CD4-positive, alpha-beta T cell treated with Interferon gamma for 1 hour (primary cell): ENCODE data around the gene TICRR.

Source experiments
- DNase-seq: peaks from one replicate; pipeline ENCODE4 v3.0.0-alpha.2; 2020

TICRR gene

DNA sequence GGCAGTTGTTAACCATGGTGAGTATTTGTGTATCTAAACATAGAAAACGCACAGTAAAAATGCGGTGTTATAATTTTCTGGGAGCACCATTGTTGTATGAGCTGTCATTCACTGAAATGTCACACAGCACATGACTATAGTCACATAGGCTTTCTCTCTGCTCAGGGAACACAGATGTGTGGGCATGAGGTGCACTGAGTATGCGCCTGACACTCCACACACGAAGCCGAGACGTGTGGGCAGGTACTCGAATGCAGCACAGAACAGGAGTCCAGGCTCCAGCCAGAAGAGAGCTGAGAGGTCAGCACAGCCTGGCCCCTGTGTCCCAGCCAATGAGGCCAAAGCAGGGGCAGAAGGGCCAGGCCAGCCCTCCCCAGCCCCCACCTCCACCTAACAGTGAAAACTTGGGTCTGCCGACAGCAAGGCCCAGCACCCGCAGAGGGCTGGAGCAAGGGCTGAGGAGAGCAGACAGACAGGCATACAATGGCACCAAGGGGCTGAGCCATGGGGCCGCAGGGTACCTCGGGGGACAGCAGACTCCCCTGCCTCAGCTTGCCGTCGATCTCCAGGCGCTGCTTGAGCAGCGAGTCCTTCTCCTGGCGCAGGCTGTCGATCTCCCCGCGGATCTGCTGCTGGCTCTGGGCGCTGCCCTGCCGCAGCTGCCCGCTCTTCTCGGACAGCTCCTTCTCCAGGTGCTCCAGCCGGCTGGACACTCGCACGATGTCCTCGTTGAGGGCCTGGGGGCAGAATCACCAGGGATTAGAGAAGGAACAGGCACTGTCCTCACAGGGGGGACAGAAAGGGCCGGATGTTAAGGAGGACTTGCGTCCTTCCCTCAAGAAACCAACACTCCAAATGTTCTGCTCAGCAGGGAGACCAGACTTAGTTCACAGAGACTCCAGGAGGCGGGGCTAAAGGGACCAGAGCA lies 56.0 kb downstream of the TICRR start:
- DNase-seq = no peak

DNA sequence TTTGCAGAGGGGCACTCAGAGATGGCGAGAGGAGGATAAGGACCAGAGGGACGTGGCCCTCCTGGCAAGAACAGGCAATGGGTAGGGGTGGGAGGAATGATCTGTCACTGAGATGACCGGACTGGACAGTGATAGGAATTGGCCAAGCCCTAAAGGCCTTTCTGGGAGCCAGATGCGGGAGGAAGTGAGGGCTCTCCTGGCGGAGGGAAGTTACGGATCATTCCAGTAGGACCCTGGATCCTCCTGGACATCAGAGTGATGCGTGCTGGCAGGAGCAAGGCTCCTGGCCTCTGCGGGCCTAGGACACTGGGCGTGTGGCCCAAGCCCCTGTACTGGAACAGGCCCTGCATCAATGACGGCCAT lies 56.6 kb downstream of the TICRR start:
- DNase-seq = no peak

DNA sequence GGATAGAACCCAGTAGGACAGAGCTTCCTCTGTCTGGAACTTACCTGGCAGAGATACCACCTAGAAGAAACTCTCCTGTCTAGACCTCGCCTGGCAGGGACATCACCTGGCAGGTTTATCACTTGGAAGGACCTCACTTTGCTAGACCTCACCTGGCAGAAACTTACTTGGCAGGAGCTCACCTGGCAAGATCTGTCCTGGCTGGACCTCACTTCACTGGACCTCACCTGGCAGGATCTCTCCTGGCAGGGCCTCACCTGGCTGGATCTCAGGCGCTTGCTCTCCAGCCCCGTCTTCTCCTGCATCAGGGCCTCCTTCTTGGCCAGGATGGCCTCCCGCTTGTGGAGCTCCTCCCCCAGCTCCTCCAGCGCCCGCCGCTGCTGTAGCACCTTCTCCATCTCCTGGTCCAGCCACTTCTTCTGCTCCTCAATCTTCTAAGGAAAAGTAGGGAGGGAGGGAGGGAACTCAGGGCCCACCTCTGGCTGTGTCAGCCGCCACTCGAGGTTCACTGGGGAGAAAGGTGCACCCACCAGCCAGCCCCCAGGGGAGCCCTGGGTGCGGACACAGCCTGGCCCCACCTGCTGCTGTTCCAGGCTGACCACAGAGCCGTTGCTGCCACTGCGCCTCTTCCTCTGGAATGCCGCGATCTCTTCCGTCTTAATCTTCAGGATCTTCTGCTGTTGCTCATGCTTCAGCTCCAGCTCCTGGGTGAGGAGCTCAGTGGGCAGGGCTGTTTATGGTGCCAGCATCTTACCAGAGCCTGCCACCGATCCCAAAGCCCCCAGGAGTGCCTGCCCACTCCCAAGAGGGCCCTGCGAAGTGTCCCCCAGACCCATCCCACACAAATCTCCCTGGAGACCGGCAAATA lies 57.5 kb downstream of the TICRR start:
- DNase-seq = no peak

DNA sequence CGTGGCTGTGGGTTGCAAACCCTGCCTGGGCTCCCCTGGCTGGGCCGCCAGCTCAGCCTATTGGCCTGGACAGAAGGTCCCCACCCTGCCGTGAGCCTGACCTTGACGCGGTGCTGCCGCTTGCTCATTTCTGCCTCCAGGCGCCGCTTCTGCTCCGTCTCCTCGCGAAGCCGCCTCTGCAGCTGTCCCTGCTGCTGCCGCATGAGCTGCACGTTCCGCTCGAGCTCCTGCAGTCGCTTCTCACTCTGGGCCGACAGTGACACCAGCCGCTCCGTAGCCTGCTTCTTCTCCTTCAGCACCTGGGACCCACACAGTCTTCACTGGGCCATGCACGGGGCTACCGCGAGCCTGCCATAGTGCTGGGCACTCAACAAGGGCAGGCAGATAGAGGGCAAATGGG lies 58.3 kb downstream of the TICRR start:
- no peak for DNase-seq

DNA sequence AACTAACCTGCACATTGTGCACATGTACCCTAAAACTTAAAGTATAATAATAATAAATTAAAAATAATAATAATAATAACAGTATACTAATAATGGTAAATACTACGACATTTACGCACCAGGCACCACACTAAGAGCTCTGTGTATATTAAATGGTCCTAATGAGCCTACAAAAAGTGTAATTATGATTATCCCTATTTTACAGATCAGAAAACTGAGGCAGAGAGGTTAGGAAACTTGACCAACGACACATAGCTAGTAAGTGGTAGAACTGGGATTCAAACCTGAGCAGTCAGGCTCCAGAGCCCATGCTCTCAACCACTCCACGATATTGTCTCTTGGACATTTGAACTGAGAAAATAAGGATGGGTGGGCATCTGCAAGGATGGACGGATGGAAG lies 65.0 kb downstream of the TICRR start:
- no peak for DNase-seq

DNA sequence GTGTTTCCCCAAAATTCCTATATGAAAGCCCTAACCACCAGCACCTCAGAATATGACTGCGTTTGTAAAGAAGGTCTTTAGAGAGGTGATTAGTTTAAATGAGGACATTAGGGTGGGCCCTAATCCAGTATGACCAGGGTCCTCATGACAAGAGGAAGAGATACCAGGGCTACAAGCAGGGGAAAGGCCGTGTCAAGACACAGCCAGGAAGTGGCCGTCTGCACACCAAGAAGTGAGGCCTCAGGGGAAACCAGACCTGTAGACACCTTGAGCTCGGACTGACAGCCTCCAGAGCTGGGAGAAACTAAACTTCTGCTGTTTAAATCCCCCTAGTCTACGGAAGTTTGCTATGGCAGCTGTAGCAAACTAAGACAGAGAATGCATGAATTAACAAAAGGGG lies 65.8 kb downstream of the TICRR start:
- no peak for DNase-seq

DNA sequence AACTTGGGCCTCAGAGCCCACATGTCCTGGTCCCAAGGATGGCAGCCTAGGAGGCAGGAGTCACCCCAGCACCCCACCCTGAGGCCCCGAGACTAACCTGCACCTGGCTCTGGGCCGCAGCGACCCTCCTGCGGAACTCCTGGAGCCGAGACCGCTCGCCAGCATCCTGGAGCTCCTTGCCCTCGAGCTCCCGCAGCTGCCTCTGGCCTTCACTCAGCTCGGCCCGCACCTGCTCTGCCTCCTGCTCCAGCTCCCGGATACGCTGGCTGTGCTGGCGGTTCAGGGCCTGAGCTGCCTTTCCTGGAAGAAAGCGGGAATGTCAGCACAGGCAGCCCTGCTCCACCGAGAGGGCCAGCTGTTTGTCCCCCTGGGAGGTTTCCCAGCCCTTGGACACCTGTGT lies 66.8 kb downstream of the TICRR start:
- no peak for DNase-seq

DNA sequence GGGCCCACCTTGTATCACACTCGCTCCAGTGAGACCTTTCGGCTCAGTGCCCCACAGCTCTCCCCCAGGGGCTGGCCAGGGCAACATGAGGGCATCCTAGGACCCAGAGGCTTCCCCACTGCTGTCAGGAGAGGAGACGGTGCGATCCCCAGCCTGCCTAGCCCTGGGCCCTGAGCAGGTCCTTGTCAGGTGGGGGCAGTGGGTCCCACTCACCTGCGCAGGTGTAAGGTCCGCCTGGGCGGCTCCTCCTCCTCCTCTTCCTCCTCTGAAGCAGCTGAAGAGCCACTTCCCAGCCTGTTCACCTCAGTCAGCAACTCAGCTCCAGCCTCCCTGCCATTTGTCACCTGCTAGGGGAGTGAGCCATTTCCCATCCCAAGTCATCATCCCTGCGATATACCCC lies 70.4 kb downstream of the TICRR start:
- DNase-seq = no peak

DNA sequence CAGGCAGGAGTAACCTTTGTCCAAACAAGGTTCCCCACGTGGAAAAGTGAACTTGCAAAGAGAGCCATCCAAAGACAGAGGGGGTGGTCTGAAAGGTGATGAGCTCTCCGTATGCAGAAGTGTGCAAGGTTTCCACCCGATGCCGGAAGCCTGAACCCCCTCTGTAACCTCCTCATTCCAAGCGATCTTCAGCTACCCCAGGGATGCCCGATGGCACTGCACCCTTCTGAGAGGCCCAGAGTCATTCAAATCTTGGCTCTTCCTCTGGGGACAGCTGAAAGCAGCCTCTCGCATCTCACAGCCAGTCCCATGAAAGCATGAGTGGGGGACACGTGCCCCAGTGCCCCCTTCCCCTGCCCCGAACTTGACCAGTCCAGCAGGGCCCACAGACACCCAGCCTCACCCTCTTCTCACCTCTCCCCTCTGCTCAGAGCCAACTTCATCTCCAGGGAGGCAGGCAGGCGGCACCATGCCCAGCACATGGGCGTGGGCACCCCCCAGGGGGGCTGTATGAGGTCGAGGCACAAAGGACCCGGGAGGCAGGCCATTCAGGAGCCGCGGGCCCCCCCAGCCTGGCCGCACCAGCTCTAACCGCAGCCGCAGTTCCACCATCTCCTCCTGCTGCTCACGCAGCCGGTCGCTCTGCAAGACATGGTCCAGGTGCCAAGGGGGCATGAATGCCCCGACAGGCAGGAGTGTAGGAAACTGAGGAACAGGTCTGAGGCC lies 71.3 kb downstream of the TICRR start:
- no peak for DNase-seq

DNA sequence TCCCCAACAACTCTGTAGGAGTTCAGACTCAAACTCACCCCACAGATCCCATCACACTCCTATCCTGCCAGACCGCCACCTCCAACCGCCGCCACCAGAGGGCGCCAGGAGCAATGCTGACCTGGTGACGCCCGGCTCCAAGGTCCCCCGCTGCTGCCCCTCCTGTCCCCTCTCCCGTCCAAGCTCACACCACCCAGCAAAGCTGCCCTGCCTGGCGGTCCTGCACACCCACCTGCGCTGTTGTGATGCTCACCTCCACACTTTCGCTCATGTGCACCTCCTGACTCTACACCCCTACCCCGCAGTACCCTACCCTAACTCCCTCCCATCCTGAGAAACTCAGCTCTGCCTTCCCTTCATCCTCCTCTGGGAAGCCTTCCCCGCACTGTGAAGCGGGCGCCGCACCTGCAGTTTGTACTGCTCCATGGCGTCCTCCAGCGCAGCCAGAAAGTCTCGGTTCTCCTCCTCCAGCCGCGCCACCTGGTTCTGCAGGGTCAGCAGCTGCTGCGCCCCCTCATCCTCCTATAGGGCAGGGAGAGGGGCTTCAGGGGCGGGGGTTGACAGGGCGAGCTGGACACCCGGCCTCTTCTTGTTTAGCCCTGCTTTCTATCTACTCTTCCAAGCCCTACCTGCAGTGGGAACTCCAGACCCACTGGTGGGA lies 72.1 kb downstream of the TICRR start:
- peak; percentile 22 for DNase-seq

DNA sequence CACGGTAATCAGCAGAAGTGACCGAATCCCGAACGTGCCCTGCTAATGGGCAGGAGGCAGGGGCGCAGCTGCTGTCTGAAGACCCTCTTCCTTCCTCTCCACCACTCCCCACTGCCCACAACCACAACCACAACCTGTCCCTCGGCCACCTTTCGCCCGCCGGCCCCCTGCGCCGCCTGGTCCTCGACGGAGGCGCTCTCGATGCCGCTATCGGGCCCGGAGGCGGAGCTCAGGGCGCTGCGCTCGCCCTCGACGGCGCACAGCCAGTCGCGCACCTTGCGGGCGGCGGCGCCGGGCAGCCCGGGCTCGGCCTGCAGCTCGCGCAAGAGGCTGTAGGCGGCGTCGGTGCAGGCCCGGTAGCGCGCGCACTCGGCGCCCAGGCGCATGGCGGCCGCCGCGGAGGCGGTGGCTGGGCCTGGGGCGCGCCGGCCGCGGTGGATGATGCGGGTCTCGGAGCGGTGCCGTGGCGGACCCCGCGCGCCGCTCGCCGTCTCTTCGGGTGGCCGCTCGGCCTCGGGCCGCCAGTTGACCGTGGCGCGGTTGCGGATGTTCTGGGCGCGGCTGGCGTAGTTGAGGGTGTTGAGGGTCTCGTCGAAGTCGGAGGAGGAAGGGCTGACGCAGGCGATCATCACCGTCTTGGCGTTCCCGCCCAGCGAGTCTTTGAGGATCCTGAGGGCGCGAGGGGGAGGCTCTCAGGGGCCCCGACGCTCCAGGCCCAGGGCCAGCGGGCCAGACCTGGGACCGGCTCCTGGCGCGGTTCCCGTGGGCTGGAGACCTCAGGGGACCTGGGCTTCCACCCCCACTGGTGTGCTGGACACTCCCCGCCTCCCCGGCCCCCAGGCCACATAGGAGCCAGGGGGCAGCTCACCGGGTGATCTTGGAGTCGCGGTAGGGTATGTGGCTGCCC lies 73.1 kb downstream of the TICRR start:
- DNase-seq = no peak

DNA sequence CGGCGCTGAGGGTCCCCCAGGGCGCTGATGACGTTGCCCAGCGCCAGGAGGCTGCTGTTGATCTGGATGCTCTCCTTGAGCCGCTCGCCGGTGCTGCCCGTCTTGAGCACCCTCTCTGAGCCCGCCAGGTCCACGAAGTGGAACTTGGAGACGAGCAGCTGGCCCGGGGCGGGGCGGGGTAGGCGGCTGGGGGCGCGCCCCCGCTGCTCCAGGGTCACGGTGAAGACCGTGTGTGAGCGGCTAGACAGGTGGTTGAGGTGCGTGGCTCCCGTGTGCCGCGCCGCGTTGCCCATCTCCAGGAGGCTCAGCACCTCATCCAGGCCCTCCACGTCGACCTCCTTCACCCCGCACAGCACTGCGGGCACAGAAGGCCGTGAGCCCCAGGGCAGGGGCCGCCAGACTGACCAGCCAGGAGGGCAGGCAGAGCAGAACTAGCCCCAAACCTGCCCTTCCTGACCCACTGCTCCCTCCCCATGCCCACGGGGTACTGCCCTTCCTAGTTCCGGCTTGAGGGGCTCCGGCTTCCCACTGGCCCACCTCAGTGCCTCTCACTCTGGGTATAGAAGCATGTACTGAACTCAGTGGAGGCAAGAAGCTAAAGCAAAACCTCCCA lies 73.8 kb downstream of the TICRR start:
- no peak for DNase-seq

DNA sequence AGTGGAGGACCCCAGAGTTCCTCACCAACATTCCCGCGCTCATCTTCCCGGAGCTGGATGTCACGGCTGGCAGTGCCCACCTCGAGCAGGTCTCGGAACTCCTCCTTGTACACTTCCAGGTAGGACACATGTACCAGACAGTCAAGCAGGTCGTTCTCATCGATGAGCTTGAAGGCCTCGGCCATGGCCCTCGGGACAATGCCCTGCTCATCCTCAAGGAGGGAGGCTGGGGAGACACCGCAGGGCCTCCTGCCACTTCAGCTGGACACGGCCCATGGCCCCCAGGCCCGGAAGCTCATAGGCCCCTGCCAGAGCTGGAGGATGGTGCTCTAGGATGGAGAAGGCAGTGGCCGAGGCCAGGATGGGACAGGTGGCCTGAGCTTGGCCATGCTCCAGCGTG lies 74.4 kb downstream of the TICRR start:
- DNase-seq = no peak

DNA sequence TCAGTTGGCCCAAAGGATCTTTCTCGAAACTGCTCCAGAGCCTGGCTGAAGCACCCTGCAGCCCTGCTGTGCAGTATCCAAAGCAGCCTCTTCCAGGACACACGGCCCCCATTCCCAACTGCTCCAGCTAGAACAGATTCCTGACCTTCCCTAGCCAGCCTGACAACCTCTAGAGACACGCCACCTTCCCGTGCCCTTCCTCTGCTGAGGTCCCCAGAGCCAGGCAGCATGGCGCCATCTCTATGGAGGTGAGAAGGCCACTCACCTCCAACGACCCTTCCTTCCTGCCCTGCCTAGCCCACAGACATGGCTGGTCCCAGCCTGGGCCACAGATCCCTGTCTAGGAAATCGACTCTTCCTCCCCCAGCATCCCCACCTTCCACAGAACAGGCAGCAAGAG lies 76.9 kb downstream of the TICRR start:
- no peak for DNase-seq

DNA sequence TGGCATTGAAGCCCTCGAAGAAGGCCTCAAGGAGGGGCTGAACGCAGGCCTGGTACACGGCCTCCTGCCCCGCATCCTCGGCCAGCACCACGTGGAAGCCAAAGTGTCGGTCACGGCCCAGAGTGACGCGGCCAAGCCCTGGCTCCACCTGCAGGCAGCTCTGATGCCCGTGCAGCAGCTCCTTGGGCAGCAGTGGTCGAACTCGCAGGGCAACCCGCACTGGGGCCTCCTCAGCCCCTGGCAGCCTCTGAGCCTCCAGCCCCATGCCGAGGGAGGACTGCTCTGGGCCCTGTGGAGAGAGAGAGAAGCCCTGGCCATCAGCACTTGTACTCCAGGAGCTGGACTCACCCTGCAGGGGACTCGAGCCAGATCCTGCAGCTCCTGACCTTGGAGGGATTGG lies 77.4 kb downstream of the TICRR start:
- DNase-seq = no peak

DNA sequence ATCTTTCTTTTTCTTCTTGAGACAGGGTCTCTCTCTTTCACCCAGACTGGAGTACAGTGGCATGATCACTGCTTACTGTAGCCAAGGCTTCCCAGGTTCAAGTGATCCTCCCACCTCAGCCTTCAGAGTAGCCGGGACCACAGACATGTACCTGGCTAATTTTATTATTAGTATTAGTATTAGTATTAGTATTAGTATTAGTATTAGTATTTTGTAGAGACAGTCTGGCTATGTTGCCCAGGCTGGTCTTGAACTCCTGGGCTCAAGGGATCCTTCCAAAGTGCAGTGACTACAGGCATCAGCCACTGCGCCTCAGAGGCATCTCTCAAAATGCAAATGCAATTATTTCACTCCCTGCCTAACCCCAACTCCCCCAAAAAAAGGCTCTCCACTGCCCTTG lies 78.3 kb downstream of the TICRR start:
- DNase-seq = no peak

DNA sequence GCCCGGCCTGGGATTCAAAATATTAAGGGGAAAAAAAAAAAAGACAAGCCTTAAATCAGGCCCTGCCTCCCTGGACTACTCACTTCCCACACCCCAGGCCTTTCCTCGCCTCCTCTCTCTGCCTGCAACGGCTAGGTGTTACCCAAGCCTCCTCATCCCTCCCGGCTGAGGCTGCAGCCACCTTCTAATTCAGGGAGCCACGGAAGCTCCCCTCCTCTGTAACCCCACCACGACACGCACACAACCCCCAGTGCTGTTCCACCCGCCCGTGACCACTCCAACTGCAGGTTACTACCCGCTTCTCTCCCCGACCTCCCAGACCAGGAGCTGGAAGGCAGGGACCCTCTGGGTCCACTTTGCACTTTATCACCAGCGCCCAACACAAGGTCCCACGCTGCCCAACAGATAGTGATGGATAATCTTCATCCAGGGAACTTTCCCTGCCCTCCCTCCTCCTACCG lies 79.1 kb downstream of the TICRR start:
- no peak for DNase-seq

DNA sequence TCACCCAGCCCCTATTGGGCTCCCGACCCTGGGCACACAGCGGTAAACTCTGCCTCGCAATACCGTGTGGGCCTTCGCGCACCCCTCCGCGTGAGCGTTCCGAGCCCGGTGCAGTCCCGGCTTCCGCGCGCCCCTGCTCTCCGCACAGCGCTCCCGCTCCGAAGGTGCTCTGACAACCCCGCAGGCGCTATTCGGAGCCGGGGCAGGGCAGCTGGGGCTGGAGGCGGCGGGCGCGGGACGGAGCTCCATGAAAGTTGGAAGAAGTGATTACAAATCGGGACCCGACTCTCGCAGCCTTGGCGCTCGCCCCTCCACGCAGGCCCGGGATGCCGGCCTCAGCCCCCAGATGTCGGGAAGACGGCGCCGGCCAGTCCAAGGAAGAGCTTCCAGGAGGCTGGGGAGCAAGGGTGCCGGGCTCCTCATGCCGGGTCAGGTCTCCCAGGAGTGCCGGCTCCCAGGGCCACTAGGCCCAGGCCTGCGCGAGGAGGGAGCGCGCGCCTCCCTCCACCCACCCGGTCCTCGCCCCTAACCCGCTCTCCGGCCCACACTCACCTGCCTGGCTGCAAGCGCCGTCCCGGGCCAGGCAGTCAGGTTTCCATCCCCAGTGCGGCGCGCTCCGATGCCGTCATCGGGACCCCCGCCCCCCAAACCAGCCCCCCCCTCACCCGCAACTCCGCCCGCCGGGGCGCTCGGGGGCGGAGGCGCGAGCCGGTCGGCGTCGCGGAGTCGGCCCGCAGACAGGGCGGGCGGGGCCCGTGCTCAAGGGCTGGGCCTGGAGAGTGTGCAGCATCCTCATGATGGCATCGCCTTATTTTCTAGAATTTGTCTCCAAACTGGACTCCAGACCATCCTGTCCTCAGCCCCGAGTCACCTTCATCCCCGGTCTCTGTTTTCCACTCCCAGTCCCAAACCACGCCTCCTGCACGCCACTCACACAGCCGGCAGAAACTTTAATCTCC lies 79.9 kb downstream of the TICRR start, which contains the start of gene KIF7:
TSS of gene KIF7 (minus strand) at position 621 of the 959 bp plus-strand sequence. CDS start 2,537 bp downstream, outside the sequence.
- no peak for DNase-seq

DNA sequence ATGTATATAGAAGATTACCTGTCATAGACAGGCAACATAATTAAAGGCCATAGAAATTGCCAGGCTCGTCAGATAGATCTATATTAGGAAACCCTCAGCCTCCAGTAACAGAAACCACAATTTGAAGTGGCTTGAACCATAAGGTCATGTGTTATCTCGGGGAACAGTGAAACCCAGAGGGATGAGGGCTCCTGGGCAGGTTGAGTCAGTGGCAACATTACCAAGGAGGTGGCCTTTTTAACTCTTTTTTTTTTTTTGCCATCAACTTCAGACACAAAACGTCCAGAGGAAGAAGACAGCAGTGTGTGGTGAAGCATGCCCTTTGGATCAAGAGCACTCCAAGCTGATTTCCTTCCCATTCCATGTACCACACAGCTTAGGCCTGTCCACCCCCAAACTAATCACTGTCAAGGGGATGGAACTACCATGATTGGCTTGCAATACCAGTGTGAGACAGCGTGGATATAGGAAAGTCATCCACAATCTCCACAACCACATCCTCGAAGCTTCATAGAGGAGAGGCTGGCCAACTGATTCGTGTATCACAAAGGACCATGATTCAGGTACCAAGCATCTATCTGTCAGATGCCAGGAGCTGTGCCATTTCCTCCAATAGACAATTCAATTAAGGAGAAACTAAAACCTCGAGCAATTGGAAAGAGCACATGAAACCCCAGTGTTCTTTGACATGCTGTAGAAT lies 81.0 kb downstream of the TICRR start:
- DNase-seq = no peak
